Measurements from ENCODE around the gene NAPG.
"Not testable (repeated sequence)": the region's sequence is repeated elsewhere in the genome, so short reads cannot be mapped to it uniquely, and the experiment has no call there.

Gene NAPG

GRCh38 chr18:10525697-10526560, at the start of gene NAPG:
Gene NAPG, plus strand, starts transcription at chr18:10526027. Its CDS starts 76 bp downstream, at chr18:10526103.
- in situ Hi-C loops (cut with MboI; ENCODE audit: low sequenced_read_pairs) = no loop called here

GRCh38 chr18:10476338-10476791, 49.5 kb upstream of the NAPG start:
- in situ Hi-C loops (cut with MboI; ENCODE audit: low sequenced_read_pairs) = no loop called here

- in situ Hi-C loops (cut with MboI; ENCODE audit: low sequenced_read_pairs) = no loop called here
Measured at GRCh38 chr18:10477121-10477862, 48.5 kb upstream of the NAPG start.

- in situ Hi-C loops (cut with MboI; ENCODE audit: low sequenced_read_pairs) = no loop called here
Measured at GRCh38 chr18:10477863-10478260, 48.0 kb upstream of the NAPG start.

GRCh38 chr18:10481831-10482230, 44.0 kb upstream of the NAPG start:
- in situ Hi-C loops (cut with MboI; ENCODE audit: low sequenced_read_pairs) = no loop called here

- in situ Hi-C loops (cut with MboI; ENCODE audit: low sequenced_read_pairs) = no loop called here
Measured at GRCh38 chr18:10482363-10482984, 43.4 kb upstream of the NAPG start.

- in situ Hi-C loops (cut with MboI; ENCODE audit: low sequenced_read_pairs) = no loop called here
Measured at GRCh38 chr18:10482985-10483949, 42.6 kb upstream of the NAPG start.

GRCh38 chr18:10485475-10485874, 40.4 kb upstream of the NAPG start:
- in situ Hi-C loops (cut with MboI; ENCODE audit: low sequenced_read_pairs) = no loop called here

GRCh38 chr18:10486362-10486761, 39.5 kb upstream of the NAPG start:
- in situ Hi-C loops (cut with MboI; ENCODE audit: low sequenced_read_pairs) = no loop called here

- in situ Hi-C loops (cut with MboI; ENCODE audit: low sequenced_read_pairs) = no loop called here
Measured at GRCh38 chr18:10487154-10487553, 38.7 kb upstream of the NAPG start.

GRCh38 chr18:10488017-10488416, 37.8 kb upstream of the NAPG start:
- in situ Hi-C loops (cut with MboI; ENCODE audit: low sequenced_read_pairs) = no loop called here

- in situ Hi-C loops (cut with MboI; ENCODE audit: low sequenced_read_pairs) = no loop called here
Measured at GRCh38 chr18:10490401-10491165, 35.2 kb upstream of the NAPG start.

- in situ Hi-C loops (cut with MboI; ENCODE audit: low sequenced_read_pairs) = no loop called here
Measured at GRCh38 chr18:10495936-10496335, 29.9 kb upstream of the NAPG start.

GRCh38 chr18:10497206-10497749, 28.5 kb upstream of the NAPG start:
- in situ Hi-C loops (cut with MboI; ENCODE audit: low sequenced_read_pairs) = no loop called here

GRCh38 chr18:10499230-10499629, 26.6 kb upstream of the NAPG start:
- in situ Hi-C loops (cut with MboI; ENCODE audit: low sequenced_read_pairs) = no loop called here

- in situ Hi-C loops (cut with MboI; ENCODE audit: low sequenced_read_pairs) = no loop called here
Measured at GRCh38 chr18:10500038-10500437, 25.8 kb upstream of the NAPG start.

GRCh38 chr18:10504723-10505122, 21.1 kb upstream of the NAPG start:
- in situ Hi-C loops (cut with MboI; ENCODE audit: low sequenced_read_pairs) = no loop called here

- in situ Hi-C loops (cut with MboI; ENCODE audit: low sequenced_read_pairs) = not testable (repeated sequence)
Measured at GRCh38 chr18:10505892-10506291, 19.9 kb upstream of the NAPG start.

GRCh38 chr18:10508591-10508990, 17.2 kb upstream of the NAPG start:
- in situ Hi-C loops (cut with MboI; ENCODE audit: low sequenced_read_pairs) = no loop called here
